Bronchus fibroblast of lung (primary cell): ENCODE results near the gene ZNF319. TPM values are rescaled to one million over a fixed set of nuclear protein-coding genes. Genes with fewer than 3 reads are reported as not detected.

Experiments used
- total RNA-seq: library from RNA; depleted of rRNA; stranded (reverse); fragments of >200 nt; gene quantifications from 2 replicates; pipeline ENCODE4 v1.2.3, GENCODE V29; 2015

The ZNF319 gene
- 3.1 and 4.9 TPM in 2 replicates for total RNA-seq

DNA sequence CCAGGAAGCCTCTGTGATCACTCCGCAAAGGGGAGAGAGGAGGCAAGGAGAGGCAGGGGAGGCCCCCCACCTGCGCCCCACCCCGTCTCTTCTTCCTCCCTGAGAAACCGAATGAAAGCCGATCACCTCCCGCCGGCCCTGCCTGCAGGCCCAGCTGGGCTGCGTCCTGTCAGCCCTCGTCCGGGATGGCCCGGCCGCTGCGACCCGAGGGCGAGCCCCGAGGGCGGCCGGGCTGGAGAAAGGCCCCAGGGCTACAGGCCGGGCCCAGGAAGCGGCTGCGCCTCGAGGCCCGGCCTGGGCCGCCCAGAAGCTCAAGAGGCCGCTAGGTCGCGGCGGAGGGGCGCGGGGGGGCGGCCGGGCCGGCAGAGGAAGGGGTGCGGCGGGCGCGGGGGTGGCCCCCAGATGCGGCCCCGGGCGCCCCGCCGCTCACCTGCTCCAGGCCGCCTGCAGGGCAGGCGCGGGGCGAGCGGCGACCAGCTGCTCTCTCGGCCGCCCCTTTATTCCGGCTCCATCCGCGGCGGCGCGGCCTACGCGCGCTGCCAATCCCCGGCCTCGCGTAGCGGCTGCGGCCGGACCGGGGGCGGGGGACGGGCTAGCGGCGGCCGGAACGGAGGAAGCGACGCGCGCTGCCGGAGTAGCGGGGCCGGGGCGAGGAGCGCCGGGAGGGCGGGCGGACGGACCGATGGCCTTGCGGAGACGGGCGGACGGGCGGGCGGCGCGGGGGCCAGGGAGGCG, at the start of gene ZNF319:
ZNF319 (minus strand) TSS at position 702 of the 735 bp plus-strand sequence. CDS start 2,407 bp downstream, outside the sequence.

DNA sequence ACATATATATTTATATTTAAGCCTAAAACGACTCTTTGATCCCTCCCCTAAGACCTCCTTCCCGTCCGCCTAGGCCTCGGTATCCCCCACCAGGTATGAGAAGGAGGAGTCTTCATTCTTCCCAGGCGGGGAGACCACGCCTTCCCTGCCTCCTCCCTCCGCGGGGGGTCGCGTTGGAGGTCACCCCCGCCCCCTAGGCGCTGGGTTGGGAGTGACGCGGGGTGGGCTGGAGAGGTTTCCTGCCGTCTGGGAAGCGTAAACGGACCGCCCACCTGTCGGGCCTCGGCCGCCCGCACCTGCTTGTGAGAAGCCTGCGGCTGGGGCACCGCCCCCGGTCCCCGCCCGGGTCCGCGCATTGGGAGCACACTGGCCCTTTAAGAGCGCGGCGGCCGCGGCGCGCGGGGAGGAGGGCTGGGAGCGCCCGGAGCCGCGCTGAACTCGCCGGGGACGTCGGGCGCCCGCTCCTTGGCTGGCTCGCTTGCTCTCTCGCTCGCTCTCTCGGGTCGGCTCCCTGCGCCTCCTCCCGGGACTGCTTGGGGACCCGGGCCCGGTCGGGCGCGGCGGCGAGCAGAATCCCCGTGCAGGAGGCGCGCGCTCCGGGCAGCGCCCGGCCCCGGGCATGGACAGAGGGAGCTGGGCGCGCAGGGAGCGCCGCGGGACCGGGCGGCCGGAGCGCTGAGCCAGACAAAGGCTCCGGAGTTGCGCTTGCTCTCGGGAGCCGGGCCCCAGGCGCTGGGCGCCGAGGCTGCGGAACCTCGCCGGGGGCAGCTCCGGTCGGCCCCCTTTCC, 25.1 kb upstream of the ZNF319 start, which contains the start of gene MMP15:
MMP15 (plus strand) TSS at position 404 of the 788 bp plus-strand sequence. CDS start 597 bp downstream, outside the sequence.

DNA sequence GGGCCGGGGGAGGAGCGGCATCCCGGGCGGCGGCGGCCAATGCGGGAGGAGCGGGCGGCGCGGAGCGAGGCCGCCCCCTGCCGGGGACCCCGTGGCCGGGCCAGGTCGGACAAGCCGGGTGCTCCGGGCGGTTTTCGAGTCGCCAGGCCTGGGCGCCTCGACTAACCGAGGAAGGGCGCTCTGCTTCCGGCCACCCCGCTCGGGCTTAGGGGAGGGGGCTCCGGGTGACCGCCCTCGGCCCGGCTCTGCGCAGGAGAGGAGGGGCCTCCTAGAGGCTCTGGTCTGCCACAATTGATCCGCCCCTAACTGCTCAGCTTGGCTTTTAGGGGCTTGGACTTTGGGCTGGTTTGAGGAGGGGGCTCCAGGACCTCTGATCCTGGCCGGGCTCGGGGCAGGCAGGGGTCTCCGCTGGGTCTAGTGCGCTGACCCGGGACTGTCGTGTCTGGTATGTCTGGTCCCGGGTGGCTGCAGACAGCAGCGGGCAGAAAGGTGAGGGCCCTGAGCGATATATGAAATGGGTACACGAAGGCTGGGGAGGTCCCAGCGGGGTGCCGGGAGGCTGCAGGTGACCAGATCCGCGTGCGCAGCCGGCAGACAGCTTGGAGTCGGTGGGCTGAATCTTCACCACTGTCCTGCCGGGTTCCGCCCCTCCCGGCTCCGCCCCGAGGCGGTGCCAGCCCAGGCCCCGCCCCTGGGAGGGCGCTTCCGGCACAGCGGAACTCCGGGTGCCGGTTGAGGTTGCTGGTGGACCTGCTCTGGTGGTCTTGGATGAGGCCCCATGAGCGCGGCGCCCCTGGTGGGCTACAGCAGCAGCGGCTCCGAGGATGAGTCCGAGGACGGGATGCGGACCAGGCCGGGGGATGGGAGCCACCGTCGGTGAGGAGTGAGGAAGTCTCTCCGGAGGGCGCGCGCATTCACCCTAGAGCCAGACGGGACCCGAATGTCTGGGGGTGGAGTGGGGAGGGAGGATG, 519 bp upstream of the ZNF319 start, which contains the start of gene USB1:
USB1 (plus strand) TSS at position 702 of the 971 bp plus-strand sequence; CDS start at position 779, 77 bp downstream.

DNA sequence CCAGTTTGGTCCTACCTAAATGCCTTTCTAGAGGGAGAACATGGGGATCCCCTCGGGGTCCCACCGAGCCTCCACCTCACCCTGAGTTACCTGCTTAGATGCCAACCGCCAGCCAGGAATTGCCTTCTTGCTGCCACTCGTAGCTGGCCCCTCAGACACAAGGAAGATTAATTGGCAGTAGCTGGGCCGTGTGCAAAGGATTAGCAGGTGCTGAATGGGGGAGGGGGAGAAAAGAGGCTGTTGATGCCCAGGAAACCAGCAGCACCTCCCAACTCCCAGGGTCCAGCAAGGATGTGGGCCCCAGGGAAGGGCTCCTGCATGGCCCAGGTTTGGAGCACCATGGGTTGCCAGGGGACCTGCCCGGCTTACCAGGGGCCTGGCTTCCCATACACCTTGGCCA, 29.5 kb downstream of the ZNF319 start, which contains the start of gene CNGB1:
CNGB1 (minus strand) TSS at position 159 of the 400 bp plus-strand sequence. CDS start 3,842 bp downstream, outside the sequence.

Other genes starting within 250 kb of the ZNF319 start
- gene KIFC3, start 198.2 kb downstream of the ZNF319 start, total RNA-seq: 27.1 and 28.1 TPM in 2 replicates
- gene CNGB1, start 29.5 kb downstream of the ZNF319 start, total RNA-seq: not detected in 2 replicates
- 20.2 and 28.1 TPM in 2 replicates for gene USB1, start 735 bp upstream of the ZNF319 start, total RNA-seq
- 2.2 TPM in 2 replicates for gene MMP15, start 25.1 kb upstream of the ZNF319 start, total RNA-seq
- gene CFAP20, start 128.7 kb upstream of the ZNF319 start, total RNA-seq: 47.6 and 47.9 TPM in 2 replicates
- gene CSNK2A2, start 197.4 kb upstream of the ZNF319 start, total RNA-seq: 17.2 and 18.2 TPM in 2 replicates